CD14-positive monocyte (primary cell): ENCODE measurements around the gene TMEM147. TPM values are rescaled to one million over a fixed set of nuclear protein-coding genes. Genes with fewer than 3 reads are reported as not detected.
A peak's percentile ranks its signal among the peaks of the same experiment; 100 is the strongest.

ENCODE experiments used
- DNase-seq, 3 donors: peaks; one replicate each; pipeline ENCODE4 v3.0.0-alpha.2; 2011 to 2022
- H2AFZ ChIP-seq: 2 replicates; pipeline ENCODE4 v1.6.0; 2012; ENCODE audit warnings: mild to moderate bottlenecking, low read depth, low read length, inconsistent platforms; ENCODE audit not compliant: insufficient read depth, poor library complexity, severe bottlenecking
- H3K27ac ChIP-seq, 2 donors: 1 replicate in 1 of 2; 2 replicates in 1 of 2; pipeline ENCODE4 v1.5.1; 2012 to 2013; ENCODE audit warnings: low read length in 2 of 2, control low read depth in 1 of 2, inconsistent platforms in 1 of 2, low read depth in 1 of 2, mild to moderate bottlenecking in 1 of 2
- H3K27me3 ChIP-seq, 2 donors: one replicate each; pipeline versions ENCODE4 v1.6.0 to v1.6.1; 2011 to 2013; ENCODE audit warnings: low read length in 2 of 2; ENCODE audit not compliant: control insufficient read depth in 2 of 2, insufficient read depth in 2 of 2
- H3K36me3 ChIP-seq, 2 donors: replicated peaks in 1 of 2; 1 replicate in 1 of 2; 2 replicates in 1 of 2; pipeline versions ENCODE4 v1.5.1 to v1.6.1; 2012 to 2013; ENCODE audit warnings: low read length in 2 of 2, control low read depth in 1 of 2, inconsistent platforms in 1 of 2, mild to moderate bottlenecking in 1 of 2; ENCODE audit not compliant: insufficient read depth in 2 of 2, control insufficient read depth in 1 of 2
- H3K4me1 ChIP-seq, 2 donors: 1 replicate in 1 of 2; 2 replicates in 1 of 2; pipeline versions ENCODE4 v1.5.1 to v1.6.1; 2012 to 2013; ENCODE audit warnings: low read length in 2 of 2, control low read depth in 1 of 2, inconsistent platforms in 1 of 2, mild to moderate bottlenecking in 1 of 2, moderate library complexity in 1 of 2; ENCODE audit not compliant: insufficient read depth in 2 of 2, control insufficient read depth in 1 of 2
- H3K4me2 ChIP-seq: replicated peaks from 2 replicates; pipeline ENCODE3; 2012; ENCODE audit warnings: low read length, moderate library complexity, mild to moderate bottlenecking; ENCODE audit not compliant: poor library complexity, severe bottlenecking; ENCODE audit errors: extremely low read depth
- H3K4me3 ChIP-seq, 3 experiments: fragments of 200-600 bp in 1 of 3; sonication (generic) in 1 of 3; replicated peaks in 1 of 3; 1 replicate in 2 of 3; 2 replicates in 1 of 3; pipeline ENCODE4 v1.5.1; 2011 to 2013; ENCODE audit warnings: low read length in 3 of 3, mild to moderate bottlenecking in 3 of 3, control low read depth in 2 of 3, low read depth in 2 of 3, inconsistent platforms in 1 of 3, moderate library complexity in 1 of 3
- H3K79me2 ChIP-seq: 2 replicates; pipeline ENCODE4 v1.6.0; 2012; ENCODE audit warnings: mild to moderate bottlenecking, control low read depth, inconsistent platforms, low read length, moderate library complexity; ENCODE audit not compliant: insufficient read depth
- H3K9ac ChIP-seq: 2 replicates; pipeline ENCODE4 v1.6.0; 2017; ENCODE audit warnings: low read length, mild to moderate bottlenecking; ENCODE audit not compliant: insufficient read depth, poor library complexity, severe bottlenecking
- H3K9me3 ChIP-seq, 2 donors: replicated peaks in 1 of 2; 1 replicate in 1 of 2; 2 replicates in 1 of 2; pipeline versions ENCODE4 v1.5.1 to v1.6.1; 2012 to 2013; ENCODE audit warnings: low read length in 2 of 2, control low read depth in 1 of 2; ENCODE audit not compliant: control insufficient read depth in 1 of 2, insufficient read depth in 1 of 2
- H4K20me1 ChIP-seq: 2 replicates; pipeline ENCODE4 v1.6.0; 2012; ENCODE audit warnings: mild to moderate bottlenecking, low read length, control low read depth, moderate library complexity; ENCODE audit not compliant: insufficient read depth
- H3K27ac Mint-ChIP-seq, 7 donors: one replicate each; pipeline ENCODE4 v1.8.0; 2020; ENCODE audit warnings: mild to moderate bottlenecking in 7 of 7, mixed read lengths in 7 of 7, moderate library complexity in 6 of 7, inconsistent platforms in 2 of 7
- H3K27me3 Mint-ChIP-seq, 3 donors: one replicate each; pipeline ENCODE4 v1.8.0; 2021 to 2022; ENCODE audit warnings: low read depth in 3 of 3, mild to moderate bottlenecking in 3 of 3, mixed read lengths in 3 of 3, moderate library complexity in 3 of 3, inconsistent platforms in 1 of 3
- H3K36me3 Mint-ChIP-seq, 2 donors: one replicate each; pipeline ENCODE4 v1.8.0; 2020; ENCODE audit warnings: mixed read lengths in 2 of 2, inconsistent platforms in 1 of 2, mild to moderate bottlenecking in 1 of 2
- H3K4me1 Mint-ChIP-seq: one replicate; pipeline ENCODE4 v1.8.0; 2020; ENCODE audit warnings: mild to moderate bottlenecking, mixed read lengths
- H3K4me3 Mint-ChIP-seq, 2 donors: one replicate each; pipeline ENCODE4 v1.8.0; 2020; ENCODE audit warnings: mild to moderate bottlenecking in 2 of 2, mixed read lengths in 2 of 2, moderate library complexity in 1 of 2
- H3K9me3 Mint-ChIP-seq, 7 donors: one replicate each; pipeline ENCODE4 v1.8.0; 2020 to 2022; ENCODE audit warnings: mixed read lengths in 7 of 7, mild to moderate bottlenecking in 6 of 7, moderate library complexity in 6 of 7, inconsistent platforms in 2 of 7
- WGBS: methylation state at CpG from one replicate; pipeline ENCODE4 v1.1.5; 2013; ENCODE audit warnings: missing lambda C conversion rate; ENCODE audit not compliant: insufficient coverage; 5-methylcytosine and 5-hydroxymethylcytosine counted together
- intact Hi-C, 2 donors: fragments of 100-400 bp; cut with micrococcal nuclease; formaldehyde crosslinking; loops; one replicate each; pipeline versions ENCODE4 v1.15.0 to v1.15.1; 2023
- polyA plus RNA-seq, 3 donors: library from polyadenylated mRNA; depleted of rRNA in 1 of 3; unstranded in 2 of 3; stranded (reverse) in 1 of 3; fragments of 300-500 nt in 2 of 3; fragments of >200 nt in 1 of 3; fragmentation: Illumina TruSeq in 2 of 3; gene quantifications; 1 replicate in 2 of 3; 2 replicates in 1 of 3; pipeline ENCODE4 v1.2.3, GENCODE V29; 2012 to 2021
- TF ChIP-seq, protein P1 (sequence below): fragments of 200-600 bp; IDR thresholded peaks from one replicate; pipeline ENCODE4 v1.8.0; 2022; ENCODE audit warnings: antibody characterized with exemption, mild to moderate bottlenecking

Gene TMEM147
- polyA plus RNA-seq, 3 donors = 75.5 to 165 (median 165) TPM

DNA sequence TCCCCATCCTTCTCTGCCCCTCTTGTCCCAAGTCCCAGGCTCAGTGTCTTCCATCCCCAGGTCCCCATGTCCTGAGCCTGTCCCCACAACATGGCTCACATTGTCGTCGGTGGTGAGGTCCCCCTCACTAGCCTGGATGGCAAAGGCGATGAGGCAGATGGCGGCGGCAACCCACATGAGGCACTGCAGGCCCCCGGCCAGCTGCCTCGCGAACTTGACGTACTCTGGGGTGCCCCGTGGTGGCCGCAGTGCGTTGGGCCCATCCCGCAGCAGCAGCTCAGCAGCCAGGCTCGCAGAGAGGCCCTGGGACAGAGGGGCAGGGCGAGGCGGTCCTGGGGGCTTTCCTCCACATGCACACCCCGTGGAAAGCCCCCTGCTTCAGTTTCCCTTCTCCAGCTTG, 16.9 kb downstream of the TMEM147 start:
- Histone ChIP-seq H3K9me3 (peaks cover 0 to 5% of the 10 kb centered on the region in 2 donors), H2AFZ (no peak overlapping the region), H3K36me3 (no peaks in the 10 kb centered on the region), H3K27ac (no peak overlapping the region), H3K79me2 (no peaks in the 10 kb centered on the region), H3K9ac (no peak overlapping the region), H3K4me1 (peaks cover 10 to 13% of the 10 kb centered on the region in 2 donors), H3K4me3 (no peak overlapping the region), H4K20me1 (no peaks in the 10 kb centered on the region), H3K27me3 (peaks cover 0 to 19% of the 10 kb centered on the region in 2 donors), H3K4me2 (no peak overlapping the region)
- Mint-ChIP-seq H3K27me3 (peaks cover 28 to 46% (median 32%) of the 10 kb centered on the region in 3 donors), H3K4me3 (no peak overlapping the region), H3K9me3 (peaks cover 0 to 9% (median 2%) of the 10 kb centered on the region in 7 donors), H3K36me3 (no peaks in the 10 kb centered on the region), H3K27ac (no peak overlapping the region), H3K4me1 (peaks cover 7% of the 10 kb centered on the region)
- TF ChIP-seq, protein P1, sequence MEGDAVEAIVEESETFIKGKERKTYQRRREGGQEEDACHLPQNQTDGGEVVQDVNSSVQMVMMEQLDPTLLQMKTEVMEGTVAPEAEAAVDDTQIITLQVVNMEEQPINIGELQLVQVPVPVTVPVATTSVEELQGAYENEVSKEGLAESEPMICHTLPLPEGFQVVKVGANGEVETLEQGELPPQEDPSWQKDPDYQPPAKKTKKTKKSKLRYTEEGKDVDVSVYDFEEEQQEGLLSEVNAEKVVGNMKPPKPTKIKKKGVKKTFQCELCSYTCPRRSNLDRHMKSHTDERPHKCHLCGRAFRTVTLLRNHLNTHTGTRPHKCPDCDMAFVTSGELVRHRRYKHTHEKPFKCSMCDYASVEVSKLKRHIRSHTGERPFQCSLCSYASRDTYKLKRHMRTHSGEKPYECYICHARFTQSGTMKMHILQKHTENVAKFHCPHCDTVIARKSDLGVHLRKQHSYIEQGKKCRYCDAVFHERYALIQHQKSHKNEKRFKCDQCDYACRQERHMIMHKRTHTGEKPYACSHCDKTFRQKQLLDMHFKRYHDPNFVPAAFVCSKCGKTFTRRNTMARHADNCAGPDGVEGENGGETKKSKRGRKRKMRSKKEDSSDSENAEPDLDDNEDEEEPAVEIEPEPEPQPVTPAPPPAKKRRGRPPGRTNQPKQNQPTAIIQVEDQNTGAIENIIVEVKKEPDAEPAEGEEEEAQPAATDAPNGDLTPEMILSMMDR = no peak
- WGBS = 62% methylated on average over 17 of the region's 17 CpGs
- DNase-seq = no peak
- intact Hi-C loops = no loop called here

DNA sequence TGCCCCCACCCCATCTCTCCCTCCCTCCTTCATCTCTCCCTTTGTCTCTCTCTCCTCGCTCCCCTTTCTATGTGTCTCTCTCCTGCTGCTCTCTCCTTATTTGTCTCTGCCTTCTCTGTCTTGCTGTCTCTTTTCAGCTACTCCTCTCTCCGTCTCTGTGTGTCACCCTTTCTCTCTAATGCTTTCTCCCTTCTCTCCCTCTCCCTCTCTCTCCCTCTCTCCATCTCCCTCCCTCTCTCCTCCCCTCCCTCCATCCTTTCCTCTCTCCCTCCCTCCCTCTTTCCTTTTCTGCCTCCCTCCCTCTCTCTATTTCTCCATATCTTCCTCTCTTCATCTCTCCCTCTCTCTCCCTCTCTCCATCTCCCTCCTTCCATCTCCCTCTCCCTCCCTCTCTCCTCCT, 17.4 kb downstream of the TMEM147 start:
- Mint-ChIP-seq H3K36me3 (no peaks in the 10 kb centered on the region), H3K27ac (no peak overlapping the region), H3K27me3 (peaks cover 23 to 42% (median 30%) of the 10 kb centered on the region in 3 donors), H3K9me3 (peaks cover 0 to 8% (median 1%) of the 10 kb centered on the region in 7 donors), H3K4me3 (peak overlapping the region in 1 of 2 donors; percentile 33), H3K4me1 (peaks cover 6% of the 10 kb centered on the region)
- Histone ChIP-seq H4K20me1 (no peaks in the 10 kb centered on the region), H3K4me1 (peaks cover 8 to 9% of the 10 kb centered on the region in 2 donors), H3K4me2 (no peak overlapping the region), H3K27me3 (peaks cover 0 to 15% of the 10 kb centered on the region in 2 donors), H3K79me2 (no peaks in the 10 kb centered on the region), H3K27ac (no peak overlapping the region), H3K4me3 (no peak overlapping the region), H3K9ac (no peak overlapping the region), H3K36me3 (no peaks in the 10 kb centered on the region), H2AFZ (no peak overlapping the region), H3K9me3 (peaks cover 0 to 5% of the 10 kb centered on the region in 2 donors)
- DNase-seq = no peak
- 90% methylated on average over 2 of the region's 2 CpGs for WGBS
- TF ChIP-seq, protein P1 = no peak
- intact Hi-C loops = no loop called here
